Measurements from ENCODE around the gene SEL1L2.

GRCh38 chr20:14012671-14013070 lies 22.3 kb upstream of the SEL1L2 start:
- TF ChIP-seq POLR2A (IDR thresholded peaks at IDR 0.05) (no peak), CTCF (IDR thresholded peaks at IDR 0.05) (no peak)

Data from right lobe of liver (tissue), 4 donors.